SK-N-SH (cell line): ENCODE measurements around the gene AP5M1.

Experiments used
- CTCF ChIP-seq: fragments of 200-600 bp; sonication (generic); IDR thresholded peaks from 2 replicates; pipeline ENCODE4 v1.6.1; 2017; ENCODE audit warnings: antibody characterized with exemption, mild to moderate bottlenecking, moderate library complexity
- MAX ChIP-seq: IDR thresholded peaks from 2 replicates; pipeline ENCODE4 v1.4.0; 2012; ENCODE audit warnings: low read depth
- POLR2AphosphoS5 ChIP-seq: IDR thresholded peaks from 2 replicates; pipeline ENCODE4 v1.6.1; 2012; ENCODE audit warnings: low read depth, low read length
- RAD21 ChIP-seq: IDR thresholded peaks from 2 replicates; pipeline ENCODE4 v1.6.1; 2012; ENCODE audit warnings: mild to moderate bottlenecking, low read length
- TAF1 ChIP-seq: IDR thresholded peaks from 2 replicates; pipeline ENCODE4 v1.6.1; 2012; ENCODE audit warnings: low read depth, mild to moderate bottlenecking, low read length, moderate library complexity, borderline replicate concordance
- USF2 ChIP-seq: fragments of 150-350 bp; IDR thresholded peaks from 2 replicates; pipeline ENCODE4 v1.6.1; 2017; ENCODE audit warnings: antibody characterized with exemption, low read length, low read depth, borderline replicate concordance

GRCh38 chr14:57314396-57315089 is 45.8 kb downstream of the AP5M1 start:
- TF ChIP-seq USF2 = no peak
- no peak for TF ChIP-seq RAD21
- TF ChIP-seq POLR2AphosphoS5 = no peak
- TF ChIP-seq CTCF = no peak
- no peak for TF ChIP-seq MAX
- no peak for TF ChIP-seq TAF1
